HEK293 (cell line): Measurements from ENCODE around the gene TTC39C.

Source experiments
- CTCF ChIA-PET: fragments of 350-600 bp; formaldehyde crosslinking; extraction: SDS; loops from one replicate; lab custom pipeline; 2021; ENCODE audit warnings: antibody characterized with exemption; lab: Yijun Ruan, JAX
- POLR2A ChIA-PET: fragments of 300-600 bp; formaldehyde crosslinking; extraction: SDS; loops from one replicate; lab custom pipeline; 2020; ENCODE audit warnings: antibody characterized with exemption, inconsistent platforms; lab: Yijun Ruan, JAX
- H3K27ac ChIP-seq: fragments of 200-500 bp; sonication (Bioruptor generic); 2 replicates; pipeline ENCODE4 v1.5.1; 2014; ENCODE audit warnings: low read depth, low read length, control low read depth, inconsistent platforms; ENCODE audit errors: extremely low read depth
- H3K36me3 ChIP-seq, 2 experiments: fragments of 200-500 bp in 1 of 2; sonication (Bioruptor generic) in 1 of 2; 1 replicate in 1 of 2; 2 replicates in 1 of 2; pipeline ENCODE4 v1.5.1; 2014 to 2017; ENCODE audit warnings: inconsistent platforms in 2 of 2, low read length in 2 of 2; ENCODE audit not compliant: control insufficient read depth in 2 of 2, insufficient read depth in 1 of 2
- H3K4me1 ChIP-seq: fragments of 200-500 bp; sonication (Bioruptor generic); 2 replicates; pipeline ENCODE4 v1.5.1; 2014; ENCODE audit warnings: mild to moderate bottlenecking, low read length, inconsistent platforms; ENCODE audit not compliant: control insufficient read depth, insufficient read depth
- H3K4me3 ChIP-seq: 2 replicates; pipeline ENCODE4 v1.5.1; 2011; ENCODE audit warnings: low read depth, mild to moderate bottlenecking, control low read depth, low read length, moderate library complexity
- H3K9me3 ChIP-seq: fragments of 200-500 bp; sonication (Bioruptor generic); 2 replicates; pipeline ENCODE4 v1.5.1; 2014; ENCODE audit warnings: low read depth, low read length, inconsistent platforms; ENCODE audit not compliant: control insufficient read depth, insufficient read depth
- BCL11A ChIP-seq: fragments of 450-650 bp; formaldehyde crosslinking; IDR thresholded peaks from 2 replicates; pipeline ENCODE4 v1.5.1; 2016; ENCODE audit warnings: low read depth, missing biosample characterization, missing genetic modification characterization
- FEZF1 ChIP-seq: fragments of 450-650 bp; formaldehyde crosslinking; IDR thresholded peaks from 2 replicates; pipeline ENCODE4 v1.5.1; 2016; ENCODE audit warnings: missing biosample characterization, missing genetic modification characterization
- GFI1B ChIP-seq: fragments of 450-650 bp; formaldehyde crosslinking; IDR thresholded peaks from 2 replicates; pipeline ENCODE4 v1.5.1; 2016; ENCODE audit warnings: missing biosample characterization, missing genetic modification characterization
- GLIS1 ChIP-seq: fragments of 450-650 bp; formaldehyde crosslinking; IDR thresholded peaks from 2 replicates; pipeline ENCODE4 v1.5.1; 2016; ENCODE audit warnings: missing biosample characterization, missing genetic modification characterization
- IKZF3 ChIP-seq: fragments of 450-650 bp; IDR thresholded peaks from 2 replicates; pipeline ENCODE4 v1.5.0; 2018; ENCODE audit warnings: missing biosample characterization, mild to moderate bottlenecking, missing genetic modification characterization, moderate library complexity
- OSR2 ChIP-seq: fragments of 450-650 bp; formaldehyde crosslinking; IDR thresholded peaks from 2 replicates; pipeline ENCODE4 v1.5.1; 2016; ENCODE audit warnings: missing biosample characterization, missing genetic modification characterization
- REPIN1 ChIP-seq: fragments of 450-650 bp; formaldehyde crosslinking; IDR thresholded peaks from 2 replicates; pipeline ENCODE4 v1.5.1; 2017; ENCODE audit warnings: missing biosample characterization, missing genetic modification characterization, low read depth
- SCRT1 ChIP-seq: fragments of 450-650 bp; formaldehyde crosslinking; IDR thresholded peaks from 2 replicates; pipeline ENCODE4 v1.5.1; 2016; ENCODE audit warnings: missing biosample characterization, missing genetic modification characterization, borderline replicate concordance
- SP3 ChIP-seq: fragments of 450-650 bp; formaldehyde crosslinking; IDR thresholded peaks from 2 replicates; pipeline ENCODE4 v1.5.1; 2016; ENCODE audit warnings: missing biosample characterization, missing genetic modification characterization
- TCF7L2 ChIP-seq: IDR thresholded peaks from 2 replicates; pipeline ENCODE4 v1.6.1; 2011; ENCODE audit warnings: low read depth, mild to moderate bottlenecking, inconsistent platforms, low read length, moderate library complexity, borderline replicate concordance
- TRIM28 ChIP-seq: IDR thresholded peaks from 2 replicates; pipeline ENCODE4 v1.6.1; 2011; ENCODE audit warnings: low read length, control low read depth, borderline replicate concordance
- ZBTB17 ChIP-seq: fragments of 450-650 bp; formaldehyde crosslinking; IDR thresholded peaks from 2 replicates; pipeline ENCODE4 v1.5.1; 2016; ENCODE audit warnings: missing biosample characterization, missing genetic modification characterization
- ZNF10 ChIP-seq: fragments of 450-650 bp; formaldehyde crosslinking; IDR thresholded peaks from 2 replicates; pipeline ENCODE4 v1.5.1; 2017; ENCODE audit warnings: missing biosample characterization, missing genetic modification characterization
- ZNF112 ChIP-seq: fragments of 450-650 bp; formaldehyde crosslinking; IDR thresholded peaks from 2 replicates; pipeline ENCODE4 v1.5.0; 2017; ENCODE audit warnings: missing biosample characterization, missing genetic modification characterization
- ZNF140 ChIP-seq: fragments of 450-650 bp; formaldehyde crosslinking; IDR thresholded peaks from 2 replicates; pipeline ENCODE4 v1.5.1; 2016; ENCODE audit warnings: missing biosample characterization, missing genetic modification characterization
- ZNF335 ChIP-seq: fragments of 450-650 bp; formaldehyde crosslinking; conservative IDR thresholded peaks from 2 replicates; pipeline ENCODE4 v1.5.1; 2016; ENCODE audit warnings: missing biosample characterization, missing genetic modification characterization
- ZNF366 ChIP-seq: fragments of 450-650 bp; formaldehyde crosslinking; conservative IDR thresholded peaks from 2 replicates; pipeline ENCODE4 v1.5.1; 2016; ENCODE audit warnings: missing biosample characterization, missing genetic modification characterization
- ZNF501 ChIP-seq: fragments of 450-650 bp; formaldehyde crosslinking; IDR thresholded peaks from 2 replicates; pipeline ENCODE4 v1.5.1; 2016; ENCODE audit warnings: missing biosample characterization, missing genetic modification characterization
- ZNF660 ChIP-seq: fragments of 450-650 bp; IDR thresholded peaks from 2 replicates; pipeline ENCODE4 v1.5.1; 2018; ENCODE audit warnings: missing biosample characterization, mild to moderate bottlenecking, missing genetic modification characterization
- TF ChIP-seq, protein P1 (sequence below): fragments of 450-650 bp; formaldehyde crosslinking; IDR thresholded peaks from 2 replicates; pipeline ENCODE4 v1.5.1; 2016; ENCODE audit warnings: missing biosample characterization, missing genetic modification characterization
- TF ChIP-seq, protein P2 (sequence below): fragments of 450-650 bp; formaldehyde crosslinking; IDR thresholded peaks from 2 replicates; pipeline ENCODE4 v1.5.1; 2017; ENCODE audit warnings: missing biosample characterization, missing genetic modification characterization
- TF ChIP-seq, protein P3 (sequence below): fragments of 450-650 bp; formaldehyde crosslinking; IDR thresholded peaks from 2 replicates; pipeline ENCODE4 v1.5.1; 2016; ENCODE audit warnings: missing biosample characterization, missing genetic modification characterization
- TF ChIP-seq, protein P4 (sequence below): fragments of 450-650 bp; formaldehyde crosslinking; IDR thresholded peaks from 2 replicates; pipeline ENCODE4 v1.5.1; 2016; ENCODE audit warnings: missing biosample characterization, missing genetic modification characterization
- TF ChIP-seq, protein P5 (sequence below): fragments of 450-650 bp; formaldehyde crosslinking; IDR thresholded peaks from 2 replicates; pipeline ENCODE4 v1.5.1; 2017; ENCODE audit warnings: missing biosample characterization, missing genetic modification characterization
- TF ChIP-seq, protein P6 (sequence below): fragments of 450-650 bp; formaldehyde crosslinking; IDR thresholded peaks from 2 replicates; pipeline ENCODE4 v1.5.1; 2016; ENCODE audit warnings: missing biosample characterization, missing genetic modification characterization

The TTC39C gene

DNA sequence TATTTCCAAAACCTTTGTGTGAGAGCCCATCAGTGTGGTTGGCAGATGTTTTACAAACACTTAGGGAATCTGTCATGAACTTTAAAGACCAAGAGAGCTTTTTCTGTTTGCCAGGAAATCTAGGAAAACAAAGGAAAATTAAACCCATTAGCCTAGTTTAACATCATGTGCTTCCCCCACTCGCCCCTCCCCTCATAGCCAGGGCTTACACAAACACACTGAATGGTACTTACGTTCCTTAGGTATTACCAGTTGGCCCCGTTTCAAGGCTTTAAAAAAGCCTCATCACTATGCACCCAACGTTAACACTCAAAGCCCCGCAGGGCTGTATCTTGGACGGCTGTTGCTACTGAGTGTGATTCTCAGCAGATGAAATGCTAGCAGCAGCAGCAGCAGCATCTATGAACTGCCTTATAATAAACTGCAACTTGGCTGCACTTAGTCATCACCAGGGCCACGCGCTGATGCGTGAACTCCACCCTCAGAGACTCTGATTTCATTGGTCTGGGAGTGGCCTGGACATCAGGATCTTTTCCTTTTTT is 20.1 kb upstream of the TTC39C start:
- CTCF ChIA-PET, result interaction anchor here (1.1 kb wide), 1 partner anchor 76 kb away, joined by 4 read pairs; no protein-coding TSS in a partner anchor
- Histone ChIP-seq H3K4me3 (no peak overlapping the region), H3K9me3 (no peaks in the 10 kb centered on the region), H3K36me3 (no peaks in the 10 kb centered on the region), H3K27ac (peak overlapping the region; percentile 8; the same call in 1 of the 2 replicates), H3K4me1 (peaks cover 10% of the 10 kb centered on the region)
- POLR2A ChIA-PET, result no interaction called here
- TF ChIP-seq ZNF501 (tag by site-specific recombination) (peak; percentile 25; the same call in 1 of the 2 replicates), ZNF660 (tag by site-specific recombination) (peak; percentile 86), FEZF1 (tag by site-specific recombination) (peak; percentile 69; the same call in 1 of the 2 replicates), OSR2 (peak; percentile 99), GLIS1 (tag by site-specific recombination) (peak; percentile 41; the same call in 1 of the 2 replicates), TRIM28 (peak; percentile 88; the same call in 1 of the 2 replicates), ZNF366 (tag by site-specific recombination) (peak; percentile 63), TCF7L2 (no peak), IKZF3 (tag by site-specific recombination) (0 out of 2 replicates have a peak, but pooled peaks have one; percentile 43), SCRT1 (tag by site-specific recombination) (0 out of 2 replicates have a peak, but pooled peaks have one; percentile 27), REPIN1 (tag by site-specific recombination) (no peak), GFI1B (no peak), ZNF140 (tag by site-specific recombination) (no peak), ZNF10 (no peak), ZBTB17 (tag by site-specific recombination) (peak; percentile 75), ZNF335 (tag by site-specific recombination) (peak; percentile 69), BCL11A (tag by site-specific recombination) (peak; percentile 34; the same call in 1 of the 2 replicates), SP3 (tag by site-specific recombination) (peak; percentile 30; the same call in 1 of the 2 replicates), ZNF112 (tag by site-specific recombination) (no peak)
- TF ChIP-seq, protein P1, sequence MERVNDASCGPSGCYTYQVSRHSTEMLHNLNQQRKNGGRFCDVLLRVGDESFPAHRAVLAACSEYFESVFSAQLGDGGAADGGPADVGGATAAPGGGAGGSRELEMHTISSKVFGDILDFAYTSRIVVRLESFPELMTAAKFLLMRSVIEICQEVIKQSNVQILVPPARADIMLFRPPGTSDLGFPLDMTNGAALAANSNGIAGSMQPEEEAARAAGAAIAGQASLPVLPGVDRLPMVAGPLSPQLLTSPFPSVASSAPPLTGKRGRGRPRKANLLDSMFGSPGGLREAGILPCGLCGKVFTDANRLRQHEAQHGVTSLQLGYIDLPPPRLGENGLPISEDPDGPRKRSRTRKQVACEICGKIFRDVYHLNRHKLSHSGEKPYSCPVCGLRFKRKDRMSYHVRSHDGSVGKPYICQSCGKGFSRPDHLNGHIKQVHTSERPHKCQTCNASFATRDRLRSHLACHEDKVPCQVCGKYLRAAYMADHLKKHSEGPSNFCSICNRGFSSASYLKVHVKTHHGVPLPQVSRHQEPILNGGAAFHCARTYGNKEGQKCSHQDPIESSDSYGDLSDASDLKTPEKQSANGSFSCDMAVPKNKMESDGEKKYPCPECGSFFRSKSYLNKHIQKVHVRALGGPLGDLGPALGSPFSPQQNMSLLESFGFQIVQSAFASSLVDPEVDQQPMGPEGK (tag by site-specific recombination), result peak; percentile 61
- TF ChIP-seq, protein P2, sequence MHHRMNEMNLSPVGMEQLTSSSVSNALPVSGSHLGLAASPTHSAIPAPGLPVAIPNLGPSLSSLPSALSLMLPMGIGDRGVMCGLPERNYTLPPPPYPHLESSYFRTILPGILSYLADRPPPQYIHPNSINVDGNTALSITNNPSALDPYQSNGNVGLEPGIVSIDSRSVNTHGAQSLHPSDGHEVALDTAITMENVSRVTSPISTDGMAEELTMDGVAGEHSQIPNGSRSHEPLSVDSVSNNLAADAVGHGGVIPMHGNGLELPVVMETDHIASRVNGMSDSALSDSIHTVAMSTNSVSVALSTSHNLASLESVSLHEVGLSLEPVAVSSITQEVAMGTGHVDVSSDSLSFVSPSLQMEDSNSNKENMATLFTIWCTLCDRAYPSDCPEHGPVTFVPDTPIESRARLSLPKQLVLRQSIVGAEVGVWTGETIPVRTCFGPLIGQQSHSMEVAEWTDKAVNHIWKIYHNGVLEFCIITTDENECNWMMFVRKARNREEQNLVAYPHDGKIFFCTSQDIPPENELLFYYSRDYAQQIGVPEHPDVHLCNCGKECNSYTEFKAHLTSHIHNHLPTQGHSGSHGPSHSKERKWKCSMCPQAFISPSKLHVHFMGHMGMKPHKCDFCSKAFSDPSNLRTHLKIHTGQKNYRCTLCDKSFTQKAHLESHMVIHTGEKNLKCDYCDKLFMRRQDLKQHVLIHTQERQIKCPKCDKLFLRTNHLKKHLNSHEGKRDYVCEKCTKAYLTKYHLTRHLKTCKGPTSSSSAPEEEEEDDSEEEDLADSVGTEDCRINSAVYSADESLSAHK (tag by site-specific recombination), result no peak; the same call in 1 of the 2 replicates
- TF ChIP-seq, protein P3, sequence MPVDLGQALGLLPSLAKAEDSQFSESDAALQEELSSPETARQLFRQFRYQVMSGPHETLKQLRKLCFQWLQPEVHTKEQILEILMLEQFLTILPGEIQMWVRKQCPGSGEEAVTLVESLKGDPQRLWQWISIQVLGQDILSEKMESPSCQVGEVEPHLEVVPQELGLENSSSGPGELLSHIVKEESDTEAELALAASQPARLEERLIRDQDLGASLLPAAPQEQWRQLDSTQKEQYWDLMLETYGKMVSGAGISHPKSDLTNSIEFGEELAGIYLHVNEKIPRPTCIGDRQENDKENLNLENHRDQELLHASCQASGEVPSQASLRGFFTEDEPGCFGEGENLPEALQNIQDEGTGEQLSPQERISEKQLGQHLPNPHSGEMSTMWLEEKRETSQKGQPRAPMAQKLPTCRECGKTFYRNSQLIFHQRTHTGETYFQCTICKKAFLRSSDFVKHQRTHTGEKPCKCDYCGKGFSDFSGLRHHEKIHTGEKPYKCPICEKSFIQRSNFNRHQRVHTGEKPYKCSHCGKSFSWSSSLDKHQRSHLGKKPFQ (tag by site-specific recombination), result peak; percentile 68
- TF ChIP-seq, protein P4, sequence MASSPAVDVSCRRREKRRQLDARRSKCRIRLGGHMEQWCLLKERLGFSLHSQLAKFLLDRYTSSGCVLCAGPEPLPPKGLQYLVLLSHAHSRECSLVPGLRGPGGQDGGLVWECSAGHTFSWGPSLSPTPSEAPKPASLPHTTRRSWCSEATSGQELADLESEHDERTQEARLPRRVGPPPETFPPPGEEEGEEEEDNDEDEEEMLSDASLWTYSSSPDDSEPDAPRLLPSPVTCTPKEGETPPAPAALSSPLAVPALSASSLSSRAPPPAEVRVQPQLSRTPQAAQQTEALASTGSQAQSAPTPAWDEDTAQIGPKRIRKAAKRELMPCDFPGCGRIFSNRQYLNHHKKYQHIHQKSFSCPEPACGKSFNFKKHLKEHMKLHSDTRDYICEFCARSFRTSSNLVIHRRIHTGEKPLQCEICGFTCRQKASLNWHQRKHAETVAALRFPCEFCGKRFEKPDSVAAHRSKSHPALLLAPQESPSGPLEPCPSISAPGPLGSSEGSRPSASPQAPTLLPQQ (tag by site-specific recombination), result peak; percentile 61
- TF ChIP-seq, protein P5, sequence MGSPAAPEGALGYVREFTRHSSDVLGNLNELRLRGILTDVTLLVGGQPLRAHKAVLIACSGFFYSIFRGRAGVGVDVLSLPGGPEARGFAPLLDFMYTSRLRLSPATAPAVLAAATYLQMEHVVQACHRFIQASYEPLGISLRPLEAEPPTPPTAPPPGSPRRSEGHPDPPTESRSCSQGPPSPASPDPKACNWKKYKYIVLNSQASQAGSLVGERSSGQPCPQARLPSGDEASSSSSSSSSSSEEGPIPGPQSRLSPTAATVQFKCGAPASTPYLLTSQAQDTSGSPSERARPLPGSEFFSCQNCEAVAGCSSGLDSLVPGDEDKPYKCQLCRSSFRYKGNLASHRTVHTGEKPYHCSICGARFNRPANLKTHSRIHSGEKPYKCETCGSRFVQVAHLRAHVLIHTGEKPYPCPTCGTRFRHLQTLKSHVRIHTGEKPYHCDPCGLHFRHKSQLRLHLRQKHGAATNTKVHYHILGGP (tag by site-specific recombination), result peak; percentile 81
- TF ChIP-seq, protein P6, sequence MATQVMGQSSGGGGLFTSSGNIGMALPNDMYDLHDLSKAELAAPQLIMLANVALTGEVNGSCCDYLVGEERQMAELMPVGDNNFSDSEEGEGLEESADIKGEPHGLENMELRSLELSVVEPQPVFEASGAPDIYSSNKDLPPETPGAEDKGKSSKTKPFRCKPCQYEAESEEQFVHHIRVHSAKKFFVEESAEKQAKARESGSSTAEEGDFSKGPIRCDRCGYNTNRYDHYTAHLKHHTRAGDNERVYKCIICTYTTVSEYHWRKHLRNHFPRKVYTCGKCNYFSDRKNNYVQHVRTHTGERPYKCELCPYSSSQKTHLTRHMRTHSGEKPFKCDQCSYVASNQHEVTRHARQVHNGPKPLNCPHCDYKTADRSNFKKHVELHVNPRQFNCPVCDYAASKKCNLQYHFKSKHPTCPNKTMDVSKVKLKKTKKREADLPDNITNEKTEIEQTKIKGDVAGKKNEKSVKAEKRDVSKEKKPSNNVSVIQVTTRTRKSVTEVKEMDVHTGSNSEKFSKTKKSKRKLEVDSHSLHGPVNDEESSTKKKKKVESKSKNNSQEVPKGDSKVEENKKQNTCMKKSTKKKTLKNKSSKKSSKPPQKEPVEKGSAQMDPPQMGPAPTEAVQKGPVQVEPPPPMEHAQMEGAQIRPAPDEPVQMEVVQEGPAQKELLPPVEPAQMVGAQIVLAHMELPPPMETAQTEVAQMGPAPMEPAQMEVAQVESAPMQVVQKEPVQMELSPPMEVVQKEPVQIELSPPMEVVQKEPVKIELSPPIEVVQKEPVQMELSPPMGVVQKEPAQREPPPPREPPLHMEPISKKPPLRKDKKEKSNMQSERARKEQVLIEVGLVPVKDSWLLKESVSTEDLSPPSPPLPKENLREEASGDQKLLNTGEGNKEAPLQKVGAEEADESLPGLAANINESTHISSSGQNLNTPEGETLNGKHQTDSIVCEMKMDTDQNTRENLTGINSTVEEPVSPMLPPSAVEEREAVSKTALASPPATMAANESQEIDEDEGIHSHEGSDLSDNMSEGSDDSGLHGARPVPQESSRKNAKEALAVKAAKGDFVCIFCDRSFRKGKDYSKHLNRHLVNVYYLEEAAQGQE, result no peak
